Esophagus squamous epithelium (tissue), 4 donors: ENCODE results near the gene ERMP1.

Experiments
- CTCF ChIP-seq, 6 experiments: fragments of 450-650 bp in 4 of 6; fragments of 200-600 bp in 2 of 6; sonication (generic) in 2 of 6; IDR thresholded peaks; one replicate each; pipeline ENCODE4 v1.5.1; 2016 to 2019; ENCODE audit warnings: antibody characterized with exemption in 6 of 6, mild to moderate bottlenecking in 4 of 6, moderate library complexity in 4 of 6
- POLR2A ChIP-seq, 4 donors: fragments of 450-650 bp; IDR thresholded peaks; one replicate each; pipeline ENCODE4 v1.6.1; 2017; ENCODE audit warnings: antibody characterized with exemption in 4 of 4, mild to moderate bottlenecking in 4 of 4, moderate library complexity in 3 of 4

GRCh38 chr9:5783982-5784381, 48.9 kb downstream of the ERMP1 start:
- TF ChIP-seq CTCF (IDR thresholded peaks at IDR 0.05) (no peak), POLR2A (IDR thresholded peaks at IDR 0.05) (no peak)
